ENCODE measurements around the gene ROR2.

ROR2 gene

DNA sequence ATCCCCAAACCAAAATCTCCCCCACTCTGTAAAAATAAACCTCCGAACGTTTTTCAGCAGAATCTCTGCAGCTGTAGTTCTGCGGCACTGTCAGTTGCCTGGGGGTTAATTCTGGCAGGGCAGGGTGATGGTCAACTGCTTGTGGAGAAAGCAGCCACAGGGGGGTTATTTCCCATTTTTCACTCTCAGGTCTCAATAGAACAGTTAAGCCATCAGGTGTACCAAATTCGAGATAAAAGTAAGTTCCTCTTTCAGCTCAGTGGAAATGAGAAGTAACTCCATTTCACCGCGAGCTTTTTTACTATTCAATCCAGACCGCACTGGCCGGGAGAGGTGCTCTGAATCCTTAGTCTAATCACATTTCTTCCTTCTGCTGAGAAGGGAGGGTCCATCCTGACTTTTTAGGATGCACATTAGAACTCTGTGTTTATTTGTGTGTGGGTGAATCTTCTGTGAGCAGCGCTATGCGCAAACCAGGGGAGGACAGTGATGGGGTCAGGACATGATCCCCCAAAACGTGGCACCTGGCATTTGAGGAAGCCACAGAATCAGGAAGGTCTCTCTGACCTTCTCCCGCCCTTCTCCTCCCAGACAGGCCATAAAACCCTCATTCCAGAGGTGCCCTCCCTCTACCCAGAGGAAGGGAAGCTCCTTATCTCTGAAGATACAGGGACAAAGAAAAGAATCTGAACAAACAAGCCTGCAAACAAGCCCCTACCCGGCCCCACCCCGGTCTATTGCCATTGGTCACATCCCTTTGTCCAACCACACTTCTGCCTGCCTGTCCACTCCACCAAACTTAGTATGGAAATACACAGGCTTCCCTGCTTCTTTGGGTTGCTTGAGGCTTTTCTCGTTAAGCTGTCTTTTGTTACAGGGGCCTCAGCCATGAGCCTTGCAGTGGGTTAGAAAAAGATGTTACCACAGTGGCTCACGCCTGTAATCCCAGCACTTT, 229.0 kb downstream of the ROR2 start:
- H3K9me3 ChIP-seq (ENCODE audit: low read depth, low read length) = no peaks in the 10 kb centered on the region
- TF ChIP-seq FOXP2 (optimal IDR thresholded peaks at IDR 0.05; ENCODE audit: control extremely low read depth, extremely low read length, insufficient read depth) (no peak), POLR2AphosphoS5 (IDR thresholded peaks at IDR 0.05; ENCODE audit: borderline replicate concordance, low read depth, low read length) (no peak), EZH2 (IDR thresholded peaks at IDR 0.05) (no peak)
- H3K4me3 ChIP-seq = no peak overlapping the region
- H3K36me3 ChIP-seq (ENCODE audit: insufficient read depth, low read length) = no peaks in the 10 kb centered on the region
- no peak overlapping the region for H3K27ac ChIP-seq
- H3K9ac ChIP-seq (ENCODE audit: insufficient read length) = no peak overlapping the region
- DNase-seq (ENCODE audit: low read depth, low spot score) = no peak

DNA sequence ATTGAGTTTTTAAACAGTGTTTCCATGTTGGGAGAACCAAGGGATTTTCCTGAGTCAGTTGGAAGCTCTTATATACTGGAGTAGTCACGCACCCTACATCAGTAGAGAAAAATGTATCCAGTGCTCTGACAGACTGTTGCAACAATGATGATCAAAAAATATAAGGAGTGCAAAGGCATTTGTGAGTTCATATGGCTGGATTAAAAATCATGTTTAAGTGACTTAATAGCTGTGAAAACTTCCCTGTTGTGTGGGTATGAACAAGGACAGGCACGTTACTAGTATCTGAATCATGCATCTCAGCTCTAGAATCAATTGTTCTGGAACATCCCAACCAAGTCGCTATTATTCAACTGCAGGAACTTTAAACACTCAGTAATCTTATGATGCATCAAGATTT, 229.7 kb downstream of the ROR2 start:
- Histone ChIP-seq H3K36me3 (ENCODE audit: insufficient read depth, low read length) (no peaks in the 10 kb centered on the region), H3K9me3 (ENCODE audit: low read depth, low read length) (no peaks in the 10 kb centered on the region), H3K4me3 (no peak overlapping the region), H3K9ac (ENCODE audit: insufficient read length) (no peak overlapping the region), H3K27ac (no peak overlapping the region)
- no peak for TF ChIP-seq POLR2AphosphoS5 (IDR thresholded peaks at IDR 0.05; ENCODE audit: borderline replicate concordance, low read depth, low read length)
- no peak for TF ChIP-seq FOXP2 (optimal IDR thresholded peaks at IDR 0.05; ENCODE audit: control extremely low read depth, extremely low read length, insufficient read depth)
- TF ChIP-seq EZH2 (IDR thresholded peaks at IDR 0.05) = no peak
- DNase-seq (ENCODE audit: low read depth, low spot score) = no peak

GRCh38 chr9:91718071-91718470, 232.0 kb downstream of the ROR2 start:
- no peak overlapping the region for H3K9ac ChIP-seq (ENCODE audit: insufficient read length)
- no peak overlapping the region for H3K4me3 ChIP-seq
- no peak overlapping the region for H3K27ac ChIP-seq
- no peaks in the 10 kb centered on the region for H3K9me3 ChIP-seq (ENCODE audit: low read depth, low read length)
- no peak for DNase-seq (ENCODE audit: low read depth, low spot score)
- no peak for TF ChIP-seq EZH2 (IDR thresholded peaks at IDR 0.05)
- no peak for TF ChIP-seq FOXP2 (optimal IDR thresholded peaks at IDR 0.05; ENCODE audit: control extremely low read depth, extremely low read length, insufficient read depth)
- TF ChIP-seq POLR2AphosphoS5 (IDR thresholded peaks at IDR 0.05; ENCODE audit: borderline replicate concordance, low read depth, low read length) = no peak
- H3K36me3 ChIP-seq (ENCODE audit: insufficient read depth, low read length) = no peaks in the 10 kb centered on the region

DNA sequence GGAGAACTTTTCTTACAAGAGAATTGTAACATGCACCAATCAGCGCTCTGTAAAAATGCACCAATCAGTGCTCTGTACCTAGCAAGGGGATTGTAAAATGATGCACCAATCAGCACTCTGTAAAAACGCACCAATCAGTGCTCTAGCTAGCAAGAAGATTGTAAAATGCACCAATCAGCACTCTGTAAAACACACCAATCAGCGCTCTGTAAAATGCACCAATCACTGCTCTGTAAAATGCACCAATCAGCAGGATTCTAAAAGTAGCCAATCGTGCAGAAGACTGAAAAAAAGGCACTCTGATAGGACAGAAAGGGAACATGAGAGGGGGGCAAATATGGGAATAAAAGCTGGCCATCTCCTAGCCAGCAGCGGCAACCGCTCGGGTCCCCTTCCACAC, 233.2 kb downstream of the ROR2 start:
- Histone ChIP-seq H3K9ac (ENCODE audit: insufficient read length) (no peak overlapping the region), H3K36me3 (ENCODE audit: insufficient read depth, low read length) (no peaks in the 10 kb centered on the region), H3K4me3 (no peak overlapping the region), H3K27ac (no peak overlapping the region), H3K9me3 (ENCODE audit: low read depth, low read length) (no peaks in the 10 kb centered on the region)
- no peak for TF ChIP-seq FOXP2 (optimal IDR thresholded peaks at IDR 0.05; ENCODE audit: control extremely low read depth, extremely low read length, insufficient read depth)
- no peak for DNase-seq (ENCODE audit: low read depth, low spot score)

- Histone ChIP-seq H3K36me3 (ENCODE audit: insufficient read depth, low read length) (no peaks in the 10 kb centered on the region), H3K4me3 (no peak overlapping the region), H3K9ac (ENCODE audit: insufficient read length) (no peak overlapping the region), H3K9me3 (ENCODE audit: low read depth, low read length) (no peaks in the 10 kb centered on the region), H3K27ac (no peak overlapping the region)
- TF ChIP-seq FOXP2 (optimal IDR thresholded peaks at IDR 0.05; ENCODE audit: control extremely low read depth, extremely low read length, insufficient read depth) (no peak), POLR2AphosphoS5 (IDR thresholded peaks at IDR 0.05; ENCODE audit: borderline replicate concordance, low read depth, low read length) (no peak), EZH2 (IDR thresholded peaks at IDR 0.05) (no peak)
- no peak for DNase-seq (ENCODE audit: low read depth, low spot score)
These were observed 233.8 kb downstream of the ROR2 start for GRCh38 chr9:91716239-91716638.

- no peaks in the 10 kb centered on the region for H3K9me3 ChIP-seq (ENCODE audit: low read depth, low read length)
- no peaks in the 10 kb centered on the region for H3K36me3 ChIP-seq (ENCODE audit: insufficient read depth, low read length)
- H3K27ac ChIP-seq = no peak overlapping the region
- no peak overlapping the region for H3K4me3 ChIP-seq
- no peak for TF ChIP-seq POLR2AphosphoS5 (IDR thresholded peaks at IDR 0.05; ENCODE audit: borderline replicate concordance, low read depth, low read length)
- TF ChIP-seq EZH2 (IDR thresholded peaks at IDR 0.05) = no peak
- no peak for TF ChIP-seq FOXP2 (optimal IDR thresholded peaks at IDR 0.05; ENCODE audit: control extremely low read depth, extremely low read length, insufficient read depth)
- no peak for DNase-seq (ENCODE audit: low read depth, low spot score)
- no peak overlapping the region for H3K9ac ChIP-seq (ENCODE audit: insufficient read length)
These were observed 235.0 kb downstream of the ROR2 start for GRCh38 chr9:91714874-91715615.

- Histone ChIP-seq H3K27ac (no peak overlapping the region), H3K9ac (ENCODE audit: insufficient read length) (no peak overlapping the region), H3K9me3 (ENCODE audit: low read depth, low read length) (no peaks in the 10 kb centered on the region), H3K36me3 (ENCODE audit: insufficient read depth, low read length) (no peaks in the 10 kb centered on the region), H3K4me3 (peak overlapping the region; percentile 53)
- no peak for TF ChIP-seq FOXP2 (optimal IDR thresholded peaks at IDR 0.05; ENCODE audit: control extremely low read depth, extremely low read length, insufficient read depth)
- no peak for DNase-seq (ENCODE audit: low read depth, low spot score)
These were observed 235.8 kb downstream of the ROR2 start for GRCh38 chr9:91714020-91714806.

- TF ChIP-seq EZH2 (IDR thresholded peaks at IDR 0.05) (no peak), POLR2AphosphoS5 (IDR thresholded peaks at IDR 0.05; ENCODE audit: borderline replicate concordance, low read depth, low read length) (no peak), FOXP2 (optimal IDR thresholded peaks at IDR 0.05; ENCODE audit: control extremely low read depth, extremely low read length, insufficient read depth) (no peak)
- Histone ChIP-seq H3K36me3 (ENCODE audit: insufficient read depth, low read length) (no peaks in the 10 kb centered on the region), H3K27ac (no peak overlapping the region), H3K4me3 (no peak overlapping the region), H3K9ac (ENCODE audit: insufficient read length) (no peak overlapping the region), H3K9me3 (ENCODE audit: low read depth, low read length) (no peaks in the 10 kb centered on the region)
- DNase-seq (ENCODE audit: low read depth, low spot score) = no peak
These were observed 237.2 kb downstream of the ROR2 start for GRCh38 chr9:91712811-91713210.

Measured in SK-N-MC (cell line).